ENCODE data around the gene TBPL2.
"Not testable (repeated sequence)": the region's sequence is repeated elsewhere in the genome, so short reads cannot be mapped to it uniquely, and the experiment has no call there.

Gene TBPL2

DNA sequence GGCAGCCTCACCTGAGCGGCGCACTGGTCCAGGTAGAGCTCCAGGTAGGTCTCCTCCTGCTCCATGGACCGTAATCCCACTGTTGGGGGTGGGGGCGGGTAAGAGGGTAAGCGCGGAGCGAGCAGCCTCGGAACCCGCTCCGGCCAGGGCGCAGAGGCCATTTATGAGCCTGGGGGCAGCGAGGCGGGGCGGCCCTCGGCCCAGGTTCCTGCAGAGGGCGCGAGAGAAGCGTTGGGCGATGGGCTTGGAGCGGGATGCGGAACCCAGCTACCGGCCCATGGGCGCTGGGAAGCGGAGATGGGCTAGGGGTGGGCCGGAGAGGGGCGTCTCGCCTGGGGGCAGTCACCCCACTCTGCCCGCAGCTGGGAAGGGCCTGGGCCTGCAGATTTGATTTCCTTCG, at the start of gene TBPL2:
TSS of gene TBPL2 (minus strand) at position 232 of the 400 bp plus-strand sequence. CDS start at position 65, 167 bp downstream.
- DNase-seq = no peak

DNA sequence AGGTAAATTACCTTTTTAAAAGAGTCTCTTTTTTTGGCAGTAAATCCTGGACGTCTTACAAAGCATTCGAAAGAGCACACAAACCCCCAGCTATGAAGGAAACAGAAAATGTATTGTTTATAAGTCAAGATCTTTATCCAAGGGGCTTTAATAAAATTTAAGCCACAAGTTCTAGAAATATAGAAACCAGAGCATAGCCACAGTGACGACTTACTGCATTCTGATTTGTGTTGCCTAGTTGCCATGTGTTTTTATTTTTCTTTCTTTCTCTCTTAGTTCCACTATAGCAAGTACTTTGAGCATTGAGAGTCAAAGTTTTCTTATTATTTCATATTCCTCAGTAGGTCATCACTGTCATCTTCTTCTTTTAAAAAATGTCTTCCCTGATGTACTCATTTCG, 47.8 kb upstream of the TBPL2 start:
- DNase-seq = no peak

DNA sequence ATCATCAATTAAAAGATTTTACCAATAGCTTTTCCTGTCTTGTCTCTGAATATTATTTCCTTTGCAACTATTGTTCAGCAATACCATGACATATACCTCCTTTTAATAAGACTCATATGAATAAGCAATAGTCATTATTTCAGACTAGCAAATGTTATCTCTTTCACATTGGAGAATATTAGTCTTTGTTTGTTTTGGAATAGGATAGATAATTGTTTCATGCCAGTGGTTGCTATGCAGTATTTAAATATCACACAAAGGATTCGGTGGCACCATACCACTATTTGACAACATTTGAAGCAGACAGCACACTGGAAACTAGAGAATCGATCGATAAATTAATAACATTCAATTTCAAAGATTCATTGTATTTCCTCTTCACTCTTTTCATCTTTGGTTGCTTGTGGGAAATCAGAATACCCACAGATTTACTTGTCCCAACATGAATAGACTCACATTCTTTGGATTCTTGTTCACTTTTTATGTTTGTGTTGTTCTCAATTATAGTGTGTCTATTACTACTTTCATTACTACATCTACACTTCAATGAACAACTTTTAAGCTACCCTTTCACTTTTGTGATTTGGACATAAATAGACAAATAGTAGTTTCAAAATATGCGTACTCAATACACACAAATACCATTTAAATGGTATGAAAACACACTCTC, 42.7 kb upstream of the TBPL2 start:
- DNase-seq = no peak

DNA sequence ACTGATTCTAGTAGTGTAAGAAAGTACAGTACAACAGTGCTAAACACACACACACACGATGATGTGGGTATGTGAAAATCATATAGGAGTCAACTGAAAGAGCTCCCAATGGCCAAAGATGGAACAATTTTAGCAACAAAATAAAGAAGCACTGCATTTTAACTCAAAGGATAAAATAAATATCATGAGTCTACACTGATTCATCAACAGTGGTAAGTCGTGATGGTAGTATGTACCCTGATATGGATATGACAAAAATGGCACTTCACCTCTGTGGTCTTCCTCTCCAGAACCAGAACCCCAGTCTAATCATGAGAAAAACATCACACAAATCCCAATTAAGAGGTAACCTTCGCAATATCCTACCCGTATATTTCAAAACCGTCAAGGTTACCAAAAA, 41.4 kb upstream of the TBPL2 start:
- no peak for DNase-seq

DNA sequence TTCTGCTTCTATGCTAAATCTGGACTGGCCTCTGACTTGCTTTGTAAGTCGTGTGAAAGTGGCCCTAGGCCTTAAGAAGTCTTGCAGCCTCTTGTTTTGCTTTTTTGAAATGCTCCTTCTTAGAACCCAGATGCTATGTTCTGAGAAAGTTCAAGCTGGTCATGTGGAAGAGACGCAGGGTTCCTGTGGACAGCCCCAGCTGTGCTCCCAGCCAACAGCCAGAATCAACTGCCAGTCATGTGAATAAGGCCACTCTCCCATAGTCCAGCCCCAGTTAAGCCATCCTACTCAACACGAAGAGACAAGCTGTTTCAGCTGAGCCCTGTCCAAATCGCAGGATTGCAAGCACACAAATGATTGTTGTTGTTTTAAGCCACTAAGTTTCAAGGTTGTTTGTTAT, 37.3 kb upstream of the TBPL2 start:
- no peak for DNase-seq

DNA sequence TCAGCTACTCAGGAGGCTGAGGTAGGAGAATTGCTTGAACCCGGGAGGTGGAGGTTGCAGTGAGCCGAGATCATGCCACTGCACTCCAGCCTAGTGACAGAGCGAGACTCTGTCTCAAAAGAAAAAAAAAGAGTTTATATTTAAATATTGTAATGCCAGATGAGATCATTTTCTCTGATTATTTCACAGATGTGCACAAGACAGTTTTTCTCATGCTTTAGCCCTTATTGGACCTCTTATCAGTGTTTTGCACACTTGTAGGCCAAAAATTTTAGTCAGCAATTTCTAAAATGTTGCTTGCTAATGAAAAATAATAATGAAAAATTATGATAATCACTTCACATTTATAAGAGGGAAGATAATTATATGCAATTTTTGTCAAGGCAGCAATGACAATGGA, 36.0 kb upstream of the TBPL2 start:
- DNase-seq = not testable (repeated sequence)

DNA sequence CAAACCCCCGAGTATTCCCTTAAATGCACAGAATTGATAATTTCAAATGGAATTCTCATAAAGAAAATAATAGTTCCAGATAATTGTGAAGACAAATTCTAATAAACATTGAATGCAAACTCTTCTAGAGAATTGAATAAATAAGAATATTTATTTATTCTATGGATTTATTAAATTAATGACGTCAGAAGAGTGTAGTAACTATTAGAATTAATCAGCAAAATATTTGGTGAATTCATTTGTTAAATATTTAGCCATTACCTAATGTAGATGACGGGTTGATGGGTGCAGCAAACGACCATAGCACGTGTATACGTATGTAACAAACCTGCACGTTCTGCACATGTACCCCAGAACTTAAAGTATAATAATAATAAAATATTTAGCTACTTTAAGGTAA, 33.4 kb upstream of the TBPL2 start:
- no peak for DNase-seq

DNA sequence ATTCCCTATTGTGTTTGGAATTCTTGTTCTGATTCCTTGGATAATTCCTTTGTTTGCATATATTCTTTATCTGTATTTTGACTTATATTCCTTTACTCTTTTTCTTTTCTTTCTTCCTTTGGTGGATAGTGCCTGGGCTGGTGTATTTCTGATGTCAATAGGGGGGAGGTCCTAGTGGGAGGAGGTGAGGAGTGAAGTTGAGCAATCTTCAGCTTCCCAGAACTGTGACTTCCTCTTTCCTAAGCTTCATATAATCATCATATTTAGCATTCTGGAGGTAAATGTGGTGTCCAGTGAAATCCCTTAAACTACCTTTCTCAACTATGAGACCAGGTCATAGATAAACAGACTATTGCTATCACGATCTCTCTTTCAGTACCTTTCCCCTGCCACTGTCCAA, 29.6 kb upstream of the TBPL2 start:
- no peak for DNase-seq

DNA sequence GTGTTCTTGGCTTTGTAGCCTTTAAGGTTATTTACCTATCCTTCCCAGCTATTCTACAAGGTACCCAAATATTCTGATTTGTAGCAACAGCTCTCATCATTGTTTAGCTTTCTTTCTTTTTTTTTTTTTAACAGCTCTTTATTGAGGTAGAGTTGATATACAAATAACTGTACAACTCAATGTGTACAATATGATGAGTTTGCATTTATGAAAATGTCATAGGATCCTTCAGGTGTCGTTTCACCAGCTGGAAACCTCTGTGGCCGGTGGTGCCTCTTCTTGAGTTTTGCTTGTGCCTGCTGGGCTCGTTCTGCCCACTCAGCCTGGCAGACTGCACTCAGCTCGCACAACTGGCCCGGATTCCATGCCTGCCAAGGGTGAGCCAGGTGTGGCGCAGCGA, 26.9 kb upstream of the TBPL2 start:
- no peak for DNase-seq

DNA sequence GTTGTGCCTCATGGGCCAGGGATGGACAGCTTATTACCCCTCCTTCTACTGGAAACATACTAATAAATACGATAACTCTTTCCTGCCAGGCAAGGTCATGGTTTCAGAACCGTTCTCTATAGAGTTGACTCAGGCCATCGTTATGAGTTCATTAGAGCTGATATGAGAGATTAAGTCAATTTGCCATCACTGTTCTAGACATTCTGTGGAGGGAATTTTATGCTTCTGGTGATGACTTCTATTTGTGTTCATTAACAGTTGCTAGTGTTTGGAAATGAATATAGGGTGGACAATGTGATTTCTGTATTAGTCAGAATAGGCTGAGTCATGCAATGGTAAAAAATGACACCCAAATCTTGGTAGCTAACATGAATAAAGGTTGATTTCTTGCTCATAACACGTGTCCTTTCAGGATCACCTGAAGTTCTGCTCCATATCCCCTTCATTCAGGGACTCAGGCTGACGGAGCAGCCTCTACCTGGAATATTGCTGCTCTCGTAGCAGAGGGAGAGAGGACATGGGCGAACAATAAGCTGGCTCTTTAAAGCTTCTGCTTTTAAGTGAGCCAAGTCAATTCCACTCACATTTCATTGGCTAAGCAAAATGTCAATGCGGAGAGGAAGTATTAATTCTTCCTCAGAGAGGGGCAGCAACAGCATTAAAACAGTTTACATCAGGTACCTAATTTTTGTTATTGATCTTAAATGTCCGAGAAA, 18.5 kb upstream of the TBPL2 start:
- no peak for DNase-seq

DNA sequence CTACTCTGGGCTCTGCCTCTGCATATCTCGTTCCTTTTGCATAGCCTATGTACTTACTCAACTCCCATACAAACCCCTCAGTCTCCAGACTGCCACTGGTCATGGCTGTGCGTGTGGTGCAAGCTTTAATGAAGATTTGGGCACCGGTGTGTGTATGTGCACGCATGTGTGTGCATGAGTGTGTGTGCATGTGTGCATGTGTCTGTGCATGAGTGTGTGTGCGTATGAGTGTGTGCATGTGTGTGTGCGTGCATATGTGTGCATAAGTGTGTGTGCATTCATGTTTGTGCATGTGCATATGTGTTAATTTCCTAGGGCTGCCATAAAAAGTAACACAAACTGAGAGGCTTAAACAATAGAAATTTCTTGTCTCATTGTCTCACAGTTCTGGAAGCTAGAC, 17.1 kb upstream of the TBPL2 start:
- DNase-seq = no peak

DNA sequence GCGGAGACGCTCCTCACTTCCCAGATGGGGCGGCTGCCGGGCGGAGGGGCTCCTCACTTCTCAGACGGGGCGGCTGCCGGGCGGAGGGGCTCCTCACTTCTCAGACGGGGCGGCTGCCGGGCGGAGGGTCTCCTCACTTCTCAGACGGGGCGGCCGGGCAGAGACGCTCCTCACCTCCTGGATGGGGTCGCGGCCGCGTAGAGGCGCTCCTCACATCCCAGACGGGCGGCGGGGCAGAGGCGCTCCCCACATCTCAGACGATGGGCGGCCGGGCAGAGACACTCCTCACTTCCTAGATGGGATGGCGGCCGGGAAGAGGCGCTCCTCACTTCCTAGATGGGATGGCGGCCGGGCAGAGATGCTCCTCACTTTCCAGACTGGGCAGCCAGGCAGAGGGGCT, 16.0 kb upstream of the TBPL2 start:
- DNase-seq = not testable (repeated sequence)

DNA sequence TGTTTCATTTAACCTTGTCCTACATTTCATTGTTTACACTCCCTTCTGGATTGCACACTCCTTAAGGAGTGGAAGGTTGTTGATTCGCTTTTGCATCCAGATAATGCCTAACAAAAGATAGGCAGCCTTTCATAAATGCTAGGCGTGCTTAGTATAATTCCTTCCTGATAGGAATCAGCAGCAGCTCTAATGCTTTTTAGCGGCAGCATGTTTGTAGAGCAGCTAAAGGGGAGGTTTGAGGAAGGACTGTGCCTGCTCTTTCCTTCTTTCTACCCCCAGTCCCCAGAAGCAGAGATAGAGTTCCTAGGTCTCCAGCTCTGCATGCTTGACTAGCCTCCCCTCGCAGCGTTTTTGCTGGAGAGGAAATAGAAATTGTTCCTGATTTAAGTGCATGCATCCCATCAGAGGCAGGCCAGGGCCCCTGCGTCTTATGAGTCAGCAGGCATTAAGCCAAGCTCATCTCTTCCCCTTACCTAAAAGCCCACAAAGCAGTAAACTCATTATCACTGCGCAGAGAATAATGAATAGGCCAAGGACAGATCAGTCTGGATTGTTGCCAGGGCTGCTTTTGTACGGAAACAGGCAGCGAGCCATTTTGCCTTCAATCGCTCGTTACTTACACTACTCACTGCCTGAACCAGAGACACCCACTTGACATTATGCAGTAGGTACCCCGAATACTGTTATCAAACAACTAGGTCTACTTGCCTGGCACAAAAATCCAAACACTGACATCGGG, 14.0 kb upstream of the TBPL2 start:
- DNase-seq = peak; percentile 37 to 54

DNA sequence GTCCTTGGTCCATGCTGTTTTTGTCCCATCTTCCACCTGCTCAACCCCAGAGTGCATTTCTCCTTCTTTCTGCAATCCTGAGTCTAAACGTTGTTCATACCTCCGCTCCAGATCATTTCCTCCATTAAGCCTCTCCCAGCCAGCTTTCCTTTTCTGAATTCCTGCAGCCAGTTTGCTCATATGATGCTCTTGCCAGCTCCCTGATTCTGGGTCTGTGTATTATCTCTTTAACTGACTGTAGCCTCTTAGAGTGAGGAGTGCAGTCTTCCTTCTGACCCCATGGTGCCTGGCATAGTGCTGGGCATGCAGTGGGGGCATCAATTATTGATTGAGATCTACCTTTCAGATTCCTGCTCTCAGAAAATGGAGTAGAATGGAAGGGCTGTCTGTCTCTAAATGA, 11.5 kb upstream of the TBPL2 start:
- no peak for DNase-seq

DNA sequence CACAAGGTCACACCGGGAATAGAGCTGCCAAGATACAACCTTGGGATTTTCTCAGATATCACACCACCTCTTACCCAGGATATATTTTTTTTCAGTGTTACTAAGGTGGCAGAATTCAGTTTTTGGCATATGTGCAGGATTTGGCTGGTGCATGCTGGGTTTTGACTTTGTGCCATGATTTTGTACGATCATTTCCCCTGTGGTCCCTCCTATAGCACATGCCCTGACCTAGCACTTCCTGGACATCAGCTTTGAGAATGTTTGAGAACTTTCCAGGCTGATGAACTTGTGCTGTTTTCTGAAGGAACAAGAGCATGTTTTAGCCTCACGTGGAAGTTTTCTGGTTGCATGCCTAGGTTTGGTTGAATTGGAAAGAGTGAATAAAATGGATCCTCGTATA, 11.0 kb upstream of the TBPL2 start:
- DNase-seq = no peak

DNA sequence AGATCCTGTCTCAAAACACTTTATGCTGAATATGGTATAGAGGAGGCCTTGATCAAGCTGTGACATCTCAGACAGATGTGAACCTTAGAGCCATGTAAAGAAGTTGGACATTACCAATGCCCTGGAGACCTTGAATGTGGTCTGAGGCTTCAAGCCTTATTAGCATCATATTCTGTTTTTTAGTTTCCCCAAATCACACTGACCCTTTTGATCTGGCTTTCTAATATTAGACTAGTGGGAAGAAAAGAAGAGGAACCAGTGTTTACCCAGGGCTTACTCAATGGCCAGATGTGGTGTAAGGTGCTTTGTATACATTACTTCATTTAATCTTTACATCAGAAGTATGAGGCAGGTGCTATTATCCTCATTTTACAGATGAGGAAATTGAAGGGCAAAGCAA, 10.6 kb upstream of the TBPL2 start:
- no peak for DNase-seq

DNA sequence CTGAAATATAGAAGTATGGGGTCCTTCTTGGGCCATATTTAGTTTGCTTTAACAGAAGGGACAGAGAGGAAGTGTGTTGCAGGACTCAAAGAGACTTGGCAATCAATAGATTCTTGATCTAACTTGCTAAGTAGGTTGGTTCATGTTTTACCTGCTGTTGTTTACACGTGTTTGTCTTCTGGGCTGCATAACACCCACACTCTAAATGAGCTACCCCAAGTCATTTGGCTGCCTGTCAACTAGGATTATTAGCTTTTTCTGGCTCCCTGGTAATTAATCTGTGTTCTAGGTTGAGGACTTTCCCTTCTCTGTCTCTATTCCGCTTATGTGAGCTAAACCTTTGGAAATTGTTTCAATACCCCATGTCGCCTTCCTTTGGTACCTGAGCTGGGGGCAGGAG, 10.1 kb upstream of the TBPL2 start:
- no peak for DNase-seq

DNA sequence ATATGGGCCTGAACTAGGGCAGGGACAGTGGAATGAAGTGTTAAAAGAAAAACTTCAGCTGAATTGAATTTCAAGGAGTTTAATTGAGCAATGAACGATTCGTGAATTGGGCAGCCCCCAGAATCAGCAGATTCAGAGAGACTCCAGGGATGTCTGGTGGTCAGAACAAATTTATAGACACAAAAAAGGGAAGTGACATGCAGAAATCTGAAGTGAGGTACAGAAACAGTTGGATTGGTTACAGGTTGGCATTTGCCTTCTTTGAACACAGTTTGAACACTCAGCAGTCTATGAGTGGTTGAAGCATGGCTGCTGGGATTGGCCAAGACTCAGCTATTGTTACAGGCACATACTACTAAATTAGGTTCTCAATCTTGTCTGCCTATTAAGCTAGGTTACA, 9.7 kb upstream of the TBPL2 start:
- DNase-seq = no peak

DNA sequence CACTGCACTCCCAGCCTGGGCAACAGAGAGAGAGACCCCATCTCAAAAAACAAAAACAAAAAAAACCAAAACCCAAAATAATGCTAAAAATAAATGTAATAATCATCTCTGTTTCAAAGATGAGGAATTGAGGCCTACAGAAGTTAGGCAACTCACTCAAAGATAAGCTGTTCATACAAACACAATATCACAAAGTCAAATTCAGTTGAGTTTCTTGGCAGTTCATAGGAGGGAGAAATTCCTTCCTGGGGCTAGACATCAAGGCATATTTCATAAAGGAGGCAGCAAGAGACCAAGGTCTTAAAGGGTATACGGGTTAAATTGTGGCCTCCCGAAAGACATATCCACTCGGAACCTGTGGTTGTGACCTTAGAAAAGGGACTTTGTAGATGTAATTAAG, 8.7 kb upstream of the TBPL2 start:
- DNase-seq = no peak

DNA sequence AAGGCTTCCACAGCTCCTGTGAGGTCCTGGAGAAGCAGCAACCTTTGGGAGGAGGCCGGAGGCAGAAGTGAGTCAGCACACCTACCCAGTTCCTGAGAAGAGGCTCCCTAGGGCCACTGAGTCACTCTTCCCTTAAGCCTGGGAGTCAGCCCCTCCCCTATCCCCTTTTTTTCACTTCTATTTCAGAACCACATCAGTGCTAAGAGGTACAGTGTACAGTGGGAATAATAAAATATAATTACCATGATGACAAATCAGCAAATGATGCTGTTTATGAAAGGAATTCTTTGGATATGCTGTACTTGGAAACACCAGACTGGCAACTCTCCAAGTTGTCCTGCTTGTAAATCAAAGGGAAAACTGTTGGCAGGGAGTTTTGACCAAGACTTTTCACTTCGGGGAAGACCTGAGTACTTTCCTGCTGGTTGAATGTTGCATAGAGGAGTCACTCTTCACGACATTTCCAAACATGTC, 7.8 kb upstream of the TBPL2 start:
- DNase-seq = no peak

DNA sequence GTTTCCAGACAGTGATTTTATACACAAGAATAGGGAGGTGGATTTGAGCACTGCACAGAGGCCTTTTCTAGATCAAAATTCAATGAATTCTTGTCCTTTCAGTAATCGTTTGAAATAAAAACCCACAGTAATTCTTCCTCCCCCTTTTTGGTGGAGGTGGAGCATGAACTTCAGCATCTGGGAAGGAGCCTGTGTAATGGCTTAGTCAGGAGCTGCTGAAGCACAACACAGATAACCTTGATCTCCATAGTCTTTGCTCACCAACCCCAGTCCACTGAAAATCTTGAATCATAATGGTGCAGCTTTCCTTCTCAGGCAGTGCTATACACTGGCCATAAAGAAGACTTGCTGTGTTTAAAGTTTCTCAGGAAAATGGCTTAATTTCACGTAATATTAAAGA, 6.4 kb upstream of the TBPL2 start:
- no peak for DNase-seq

DNA sequence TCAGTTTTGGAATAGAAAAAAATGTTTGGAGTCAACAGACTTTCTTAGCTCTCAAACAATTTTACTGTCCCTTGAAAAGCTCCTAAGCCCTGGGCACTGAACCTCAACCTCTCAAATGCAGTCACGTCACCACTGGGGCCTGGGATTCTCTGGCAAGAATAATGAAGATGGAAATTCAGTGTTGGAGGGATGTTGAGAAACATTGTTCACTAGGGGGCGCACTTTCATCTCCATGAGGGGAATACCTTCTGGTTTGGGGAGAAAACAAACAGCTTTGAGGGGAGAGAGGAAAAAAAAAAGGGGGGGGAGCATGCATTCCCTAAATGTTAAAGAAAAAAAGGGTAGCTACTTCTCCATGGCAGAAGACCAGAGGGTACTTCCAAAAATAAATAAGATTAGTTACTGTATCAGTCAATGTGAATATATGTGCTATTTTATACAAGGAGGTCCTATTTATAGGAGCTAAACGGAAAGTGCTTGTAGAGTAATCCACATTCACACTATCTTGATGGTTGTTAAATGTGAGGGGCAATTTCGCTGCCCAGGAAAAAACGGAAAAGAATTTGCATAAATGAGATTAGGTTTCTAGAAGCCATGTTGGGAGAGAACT, 5.8 kb upstream of the TBPL2 start:
- peak; percentile 56 to 62 for DNase-seq

DNA sequence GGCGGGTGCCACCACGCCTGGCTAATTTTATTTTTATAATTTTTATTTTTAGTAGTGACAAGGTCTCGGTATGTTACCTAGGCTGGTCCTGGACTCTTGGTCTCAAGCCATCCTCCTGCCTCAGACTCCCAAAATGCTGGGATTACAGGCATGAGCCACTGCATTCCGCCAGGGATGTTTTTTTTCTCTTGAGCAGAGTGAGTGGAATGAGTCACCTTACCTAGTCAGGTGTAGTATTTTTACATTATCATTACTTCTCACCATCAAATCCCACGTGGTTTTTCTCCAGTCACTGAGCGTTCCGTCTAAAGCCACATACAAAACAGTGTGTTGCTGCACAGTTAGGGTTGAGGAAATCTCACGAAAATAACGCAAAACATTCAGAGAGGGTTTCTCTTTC, 870 bp upstream of the TBPL2 start:
- DNase-seq = no peak
